GM21367 (cell line): Measurements from ENCODE around the gene IFT80.
A peak's percentile ranks its signal among the peaks of the same experiment; 100 is the strongest.
"Not testable (repeated sequence)": the region's sequence is repeated elsewhere in the genome, so short reads cannot be mapped to it uniquely, and the experiment has no call there.

Experiments
- ATAC-seq: cut with Tn5 transposase; IDR thresholded peaks from one replicate; pipeline ENCODE4 v1.9.1; 2021; ENCODE audit not compliant: unreplicated experiment

The IFT80 gene

DNA sequence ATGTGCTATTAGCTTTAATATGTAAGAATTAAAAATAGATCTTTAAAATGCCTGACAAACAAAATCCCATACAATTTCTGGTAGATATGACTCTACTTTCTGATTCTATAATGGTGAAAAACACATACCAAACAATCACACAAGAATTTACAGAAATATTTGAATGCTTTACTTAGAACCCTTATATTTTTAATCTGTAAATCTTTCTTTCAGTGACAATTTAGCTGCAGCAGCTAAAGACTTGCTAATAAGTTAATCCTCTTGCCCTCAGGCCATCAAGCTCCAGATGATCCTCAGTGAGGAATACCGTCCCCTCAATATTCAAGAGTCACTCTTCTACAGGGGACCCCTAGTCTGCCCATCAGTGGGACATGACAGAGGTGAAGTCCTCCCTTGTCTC is 118.2 kb downstream of the IFT80 start:
- ATAC-seq, result no peak

DNA sequence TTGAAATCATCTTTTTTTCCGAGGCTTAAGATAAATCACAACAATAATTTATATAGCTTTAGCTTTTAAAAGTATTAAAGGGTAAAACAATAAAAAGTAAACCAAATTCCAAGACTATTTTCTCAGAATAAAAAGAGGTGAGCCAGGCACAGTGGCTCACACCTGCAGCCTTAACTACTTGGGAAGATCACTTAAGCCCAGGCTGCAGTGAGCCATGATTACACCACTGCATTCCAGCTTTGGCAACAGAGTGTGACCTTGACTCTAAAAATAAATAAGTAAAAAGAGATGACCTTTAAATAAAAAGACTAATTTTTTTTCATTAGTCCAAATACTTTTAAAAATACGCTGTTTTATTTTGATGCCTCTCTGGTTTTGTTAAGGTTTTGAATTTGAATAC is 119.4 kb downstream of the IFT80 start:
- no peak for ATAC-seq

DNA sequence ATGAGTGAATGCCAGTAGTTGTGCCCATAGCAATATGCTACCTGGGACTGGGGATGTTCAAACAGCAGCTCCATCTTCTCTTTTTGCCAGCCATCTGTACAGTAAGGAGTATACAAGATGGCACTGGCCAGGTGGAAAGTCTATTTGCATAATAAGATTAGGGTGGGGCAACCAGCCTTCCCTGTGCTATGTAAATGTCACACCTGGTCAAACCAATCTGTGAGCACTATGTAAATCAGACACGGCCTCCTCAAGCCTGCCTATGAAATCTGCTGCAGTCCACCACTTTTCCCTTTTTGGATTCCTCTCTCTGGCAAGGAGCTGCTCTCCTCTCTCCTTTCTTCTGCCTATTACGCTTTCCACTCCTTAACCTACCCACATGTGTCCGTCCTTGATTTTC is 120.8 kb downstream of the IFT80 start:
- ATAC-seq, result no peak

DNA sequence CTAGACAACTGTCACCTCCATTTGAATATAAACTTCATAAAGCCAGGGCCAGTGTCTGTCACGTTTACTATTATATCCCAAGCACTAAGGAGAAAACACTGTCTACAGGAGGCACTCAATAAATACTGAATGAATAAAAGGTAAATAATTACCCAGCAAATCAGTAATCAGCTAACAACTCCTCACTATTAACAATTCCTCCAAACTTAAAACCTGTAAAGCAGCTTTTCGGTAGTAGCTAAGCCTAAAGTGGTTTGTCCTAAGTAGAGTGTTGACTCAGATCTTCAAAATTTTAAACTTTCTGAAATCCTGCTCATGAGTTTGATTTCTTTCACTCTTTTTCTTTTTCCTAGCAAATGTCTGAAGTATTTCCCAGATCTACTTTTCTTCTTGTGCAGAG is 133.9 kb downstream of the IFT80 start:
- ATAC-seq, result no peak

DNA sequence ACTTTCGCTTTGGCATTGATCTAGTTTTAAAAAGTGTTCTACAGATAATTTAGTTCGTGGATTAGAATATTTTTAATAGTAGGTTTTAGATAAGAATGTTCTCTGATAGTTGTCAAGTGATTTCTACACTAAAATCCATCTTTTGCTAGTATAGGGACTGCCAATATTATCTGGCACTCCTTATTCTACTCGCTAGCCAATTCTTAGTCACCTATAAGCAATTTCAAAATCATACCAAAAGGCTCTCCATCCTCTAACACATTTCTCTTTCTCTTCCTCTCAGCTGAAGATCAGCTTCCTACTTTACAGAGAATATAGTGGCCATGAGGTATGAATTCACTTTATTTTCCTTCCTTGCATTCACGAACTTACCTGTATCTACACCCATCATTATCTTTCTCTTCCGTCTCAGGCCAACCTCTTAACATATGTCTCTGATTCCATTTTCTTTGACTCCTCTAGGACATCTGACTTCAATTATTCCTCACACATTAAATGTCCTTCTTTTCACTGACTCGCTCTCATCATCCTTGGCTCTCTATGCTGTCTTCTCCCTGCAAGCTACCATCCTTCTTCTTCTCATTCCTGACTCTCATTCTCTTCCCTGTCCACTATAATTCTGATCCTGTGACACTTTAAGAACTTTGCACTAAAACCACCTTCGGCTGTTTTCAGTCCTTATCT is 138.3 kb downstream of the IFT80 start:
- no peak for ATAC-seq

DNA sequence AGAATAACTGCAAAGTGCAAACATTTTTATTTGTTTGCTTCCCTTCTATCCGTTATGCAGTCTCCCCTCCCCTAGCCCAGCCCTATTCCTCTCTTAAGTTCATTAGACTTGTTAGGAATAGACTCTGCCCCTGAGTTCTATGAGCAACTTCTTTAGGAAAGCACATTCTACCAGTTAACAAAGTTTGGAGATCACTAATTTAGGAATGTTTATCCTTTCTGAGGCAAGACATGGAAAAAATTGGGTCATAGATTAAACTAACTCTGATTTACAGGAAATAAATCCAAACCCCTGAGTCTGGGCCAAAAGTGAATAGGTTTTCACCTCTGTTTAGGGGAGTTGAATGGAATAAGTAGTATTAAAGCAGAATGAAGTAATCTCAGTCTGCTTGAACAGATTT is 139.4 kb downstream of the IFT80 start:
- no peak for ATAC-seq

DNA sequence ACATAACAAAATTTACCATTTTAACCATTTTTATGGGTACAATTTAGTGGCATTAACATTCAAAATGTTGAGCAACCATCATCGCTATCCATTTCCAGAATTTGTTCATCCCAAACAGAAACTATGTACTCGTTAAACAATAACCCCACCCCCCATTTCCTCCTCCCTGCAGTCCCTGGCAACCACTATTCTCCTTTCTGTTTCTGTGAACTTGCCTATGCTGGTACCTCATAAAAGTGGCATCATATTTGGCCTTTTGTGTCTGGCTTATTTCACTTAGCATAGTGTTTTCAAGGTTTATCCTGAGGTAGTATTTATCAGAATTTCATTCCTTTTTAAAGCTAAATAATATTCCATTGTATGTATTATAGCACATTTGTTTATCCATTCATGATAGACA is 141.4 kb downstream of the IFT80 start:
- no peak for ATAC-seq

DNA sequence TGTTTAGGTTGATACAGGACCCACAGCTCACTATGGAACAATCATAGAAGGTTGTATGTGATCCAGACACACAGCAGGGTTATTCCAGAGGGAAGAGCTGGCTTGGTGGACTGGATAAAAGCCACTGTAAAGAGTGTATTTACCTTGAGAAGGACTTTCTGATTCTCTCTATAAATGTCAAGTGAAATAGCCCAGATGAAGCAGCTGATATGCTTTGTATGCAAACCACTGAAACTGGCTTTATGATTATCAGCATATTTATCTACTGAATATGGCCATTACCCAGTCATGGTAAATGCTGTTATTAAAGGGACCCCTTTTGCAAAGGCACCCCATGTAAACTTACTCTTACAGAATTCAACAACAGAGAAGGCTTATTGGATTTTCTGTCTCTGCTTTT is 145.7 kb downstream of the IFT80 start:
- no peak for ATAC-seq

DNA sequence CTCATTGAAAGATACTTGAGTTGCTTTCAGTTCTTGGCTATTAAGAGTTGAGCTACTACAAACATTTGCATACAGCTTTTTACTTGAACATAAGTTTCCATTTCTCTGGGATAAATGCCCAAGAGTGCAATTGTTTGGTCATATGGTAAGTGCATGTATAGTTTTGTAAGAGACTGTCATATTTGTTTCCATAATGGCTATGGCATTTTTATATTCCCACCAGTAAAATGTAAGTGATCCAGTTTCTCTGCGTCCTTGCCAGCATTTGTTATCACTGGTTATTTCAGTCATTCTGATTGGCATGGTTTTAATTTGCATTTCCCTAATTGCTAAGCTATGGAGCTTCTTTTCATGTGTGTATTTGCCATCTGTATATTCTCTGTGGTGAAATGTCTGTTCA is 151.3 kb downstream of the IFT80 start:
- no peak for ATAC-seq

DNA sequence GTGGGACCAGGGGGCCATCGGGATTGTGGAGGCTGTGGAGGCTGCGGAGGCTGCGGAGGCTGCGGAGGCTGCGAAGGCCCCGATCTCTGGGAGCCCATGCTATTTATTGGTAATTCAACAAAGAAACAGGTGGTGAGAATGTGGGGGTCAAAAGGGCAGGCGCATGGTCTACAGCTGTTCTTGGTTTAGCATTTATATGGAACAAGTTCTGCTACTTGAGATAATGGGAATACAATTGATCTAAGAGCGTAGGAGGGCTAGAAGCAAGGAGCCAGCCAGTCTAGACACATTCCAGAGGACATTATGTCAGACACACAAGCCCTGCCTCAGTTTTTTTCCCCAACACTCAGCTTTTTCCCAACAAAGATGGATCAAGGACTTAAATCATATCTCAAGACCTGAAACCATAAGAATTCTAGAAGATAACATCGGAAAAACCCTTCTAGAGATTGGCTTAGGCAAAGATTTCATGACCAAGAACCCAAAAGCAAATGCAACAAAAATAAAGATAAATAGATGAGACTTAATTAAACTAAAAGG is 153.7 kb downstream of the IFT80 start:
- ATAC-seq, result no peak

DNA sequence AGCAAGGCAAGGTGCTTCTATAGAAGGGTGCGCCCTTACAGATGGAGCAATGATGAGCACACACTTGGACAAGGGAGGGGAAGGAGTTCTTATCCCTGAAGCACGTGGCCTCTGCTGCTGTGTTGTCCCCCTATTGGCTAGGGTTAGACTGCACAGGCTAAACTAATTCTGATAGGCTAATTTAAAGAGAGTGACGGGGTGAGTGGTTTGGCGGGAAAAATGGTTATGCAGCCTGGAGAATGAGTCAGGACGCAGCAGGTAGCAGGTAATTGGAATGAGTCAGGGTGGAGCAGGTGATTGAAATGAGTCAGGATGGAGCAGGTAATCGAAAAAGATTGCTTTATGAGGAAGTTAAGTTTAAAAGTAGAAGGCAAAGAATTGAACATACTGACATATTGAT is 158.3 kb downstream of the IFT80 start:
- not testable (repeated sequence) for ATAC-seq

DNA sequence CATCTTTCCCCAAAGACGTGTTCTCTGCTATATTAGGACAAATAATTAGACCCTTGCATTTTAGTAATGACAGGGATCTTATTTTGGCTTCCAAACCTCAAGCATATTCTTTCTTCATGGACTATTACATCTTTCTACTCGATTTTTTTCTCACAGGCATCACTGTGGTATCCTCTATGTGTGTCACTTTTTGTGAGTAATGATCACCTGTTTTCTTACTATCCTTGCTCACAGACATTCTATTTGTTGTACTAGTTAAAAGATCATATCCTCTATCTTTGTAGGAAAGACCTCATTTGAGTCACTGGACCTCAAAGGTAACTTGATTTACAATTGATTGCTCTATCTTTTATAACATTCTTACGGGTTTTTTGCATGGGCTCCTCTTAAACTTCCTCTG is 167.0 kb downstream of the IFT80 start:
- no peak for ATAC-seq

DNA sequence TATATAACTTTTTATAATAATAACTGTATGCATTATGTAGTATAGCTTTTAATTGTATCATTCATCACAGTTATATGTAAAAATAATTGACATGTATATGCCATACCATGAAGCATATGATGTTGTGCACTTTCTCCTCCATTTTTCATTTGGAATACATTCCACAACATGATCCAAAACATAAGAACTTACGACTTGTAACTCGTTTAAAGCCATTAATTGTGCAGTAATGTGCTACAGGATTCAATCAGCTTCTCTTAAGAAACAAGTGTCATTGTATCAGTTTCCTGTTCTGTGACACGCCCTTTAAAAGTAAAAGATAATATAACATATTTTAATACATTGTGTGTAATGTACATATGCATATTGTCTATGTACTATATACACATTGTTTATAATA is 171.6 kb downstream of the IFT80 start:
- no peak for ATAC-seq

DNA sequence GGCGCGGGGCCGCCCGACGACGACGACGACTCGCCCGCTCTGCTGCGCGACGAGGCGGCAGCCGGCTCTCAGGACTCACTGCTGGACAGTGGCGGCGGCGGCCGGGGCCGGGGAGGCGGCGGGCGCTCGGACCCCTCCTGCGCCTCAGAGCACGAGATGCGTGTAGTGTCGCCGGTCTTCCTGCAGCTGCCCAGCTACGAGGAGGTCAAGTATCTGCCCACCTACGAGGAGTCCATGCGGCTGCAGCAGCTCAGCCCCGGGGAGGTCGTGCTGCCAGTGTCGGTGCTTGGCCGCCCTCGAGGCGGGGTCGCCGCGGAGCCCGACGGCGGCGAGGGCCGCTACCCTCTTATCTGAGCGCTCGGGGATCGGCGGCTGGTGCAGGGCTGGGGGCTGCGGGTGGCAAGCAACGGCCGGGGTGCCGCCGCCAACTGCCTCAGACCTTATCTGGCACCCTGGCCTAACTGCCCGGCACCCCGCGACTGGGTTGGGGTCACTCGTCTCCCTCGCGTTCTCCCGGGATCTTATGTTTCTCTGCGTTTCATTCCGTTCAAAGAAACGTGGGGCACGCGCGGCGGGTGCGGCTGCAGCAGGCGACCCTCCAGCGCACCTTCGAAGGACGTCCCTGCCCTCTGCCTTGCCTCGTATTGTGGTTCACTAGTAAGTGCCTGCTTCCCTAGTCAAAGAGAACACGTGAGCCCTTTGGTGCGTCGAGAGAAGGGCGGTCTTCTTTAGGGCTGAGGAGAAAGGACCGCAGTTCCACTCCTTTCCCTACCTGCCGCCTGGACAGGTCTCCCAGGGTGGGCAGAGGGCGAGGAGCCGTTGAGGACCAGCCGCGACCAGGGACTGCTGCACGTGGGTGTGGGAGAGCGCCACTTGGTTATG is 172.8 kb downstream of the IFT80 start:
- ATAC-seq, result peak; percentile 8

DNA sequence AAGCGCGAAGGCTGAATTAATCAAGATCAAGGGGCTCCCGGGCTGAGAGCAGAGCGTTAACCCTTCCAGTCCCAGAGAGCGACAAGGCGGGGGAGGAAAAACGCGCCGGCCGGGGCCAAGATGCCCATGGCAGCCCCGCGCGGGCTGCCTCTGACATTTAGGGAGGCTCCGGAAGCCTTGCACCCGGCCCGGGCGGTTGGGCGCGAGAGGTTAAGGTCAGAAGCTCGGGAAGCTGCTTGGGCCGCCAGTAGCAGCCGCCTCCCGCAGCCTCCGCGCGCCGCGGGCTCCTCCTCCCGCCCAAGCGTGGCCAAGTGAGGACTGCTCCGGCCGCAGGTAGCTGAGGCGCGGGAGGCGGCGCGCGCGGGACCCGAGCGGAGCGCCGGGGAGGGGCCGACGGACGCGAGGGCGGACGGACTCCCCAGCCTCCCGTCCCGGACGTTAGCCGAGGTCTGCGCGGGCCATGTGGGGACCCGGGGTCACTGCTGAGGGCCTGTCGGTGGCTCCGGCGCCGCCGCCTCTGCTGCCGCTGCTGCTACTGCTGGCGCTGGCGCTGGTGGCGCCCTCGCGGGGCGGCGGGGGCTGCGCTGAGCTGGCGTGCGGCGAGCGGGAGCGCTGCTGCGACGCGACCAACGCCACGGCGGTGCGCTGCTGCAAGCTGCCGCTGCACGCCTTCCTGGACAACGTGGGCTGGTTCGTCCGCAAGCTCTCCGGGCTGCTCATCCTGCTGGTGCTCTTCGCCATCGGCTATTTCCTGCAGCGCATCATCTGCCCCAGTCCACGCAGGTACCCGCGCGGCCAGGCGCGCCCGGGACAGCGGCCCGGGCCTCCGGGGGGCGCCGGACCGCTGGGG is 173.6 kb downstream of the IFT80 start, which contains the start of gene C3orf80:
Gene C3orf80 (plus strand): TSS at position 247 of the 850 bp plus-strand sequence. CDS start 214 bp downstream, at position 461.
- peak; percentile 83 for ATAC-seq

DNA sequence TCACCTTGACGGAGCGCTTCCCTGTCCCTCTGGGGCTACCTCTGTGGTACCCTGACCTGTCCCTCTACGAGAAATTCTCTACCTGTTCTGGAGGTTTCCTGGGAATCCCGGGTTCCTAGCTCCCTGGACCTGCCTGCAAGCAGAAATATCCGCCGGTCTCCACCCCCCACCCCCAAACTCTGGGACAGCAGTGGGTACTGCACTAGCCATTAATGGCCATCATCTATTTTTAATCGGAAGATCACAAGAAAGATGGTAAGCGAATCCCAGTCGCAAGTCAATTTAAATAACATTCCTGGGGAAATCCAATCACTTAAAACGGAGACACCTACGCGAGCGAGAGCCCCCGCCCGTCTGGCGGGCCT is 174.2 kb downstream of the IFT80 start:
- ATAC-seq, result no peak

DNA sequence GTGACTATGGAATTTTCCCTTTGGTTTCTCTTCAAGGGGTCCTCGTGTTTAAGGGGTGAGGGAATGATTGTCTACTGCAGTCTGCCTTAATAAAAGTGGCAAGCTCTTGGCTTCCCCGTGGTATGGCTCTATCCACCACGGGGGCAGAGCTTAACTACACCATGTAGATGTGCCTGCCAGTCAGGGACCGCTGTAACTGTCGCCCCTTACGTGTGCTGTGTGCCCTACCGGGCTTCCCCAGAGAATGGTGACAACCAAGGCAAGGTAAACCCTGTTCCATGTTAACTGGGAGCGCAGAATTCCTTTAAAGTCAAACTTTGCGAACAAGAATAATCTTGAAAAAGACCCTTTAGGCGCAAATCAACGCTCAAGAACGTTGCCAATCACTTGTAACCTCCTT is 174.8 kb downstream of the IFT80 start:
- no peak for ATAC-seq

DNA sequence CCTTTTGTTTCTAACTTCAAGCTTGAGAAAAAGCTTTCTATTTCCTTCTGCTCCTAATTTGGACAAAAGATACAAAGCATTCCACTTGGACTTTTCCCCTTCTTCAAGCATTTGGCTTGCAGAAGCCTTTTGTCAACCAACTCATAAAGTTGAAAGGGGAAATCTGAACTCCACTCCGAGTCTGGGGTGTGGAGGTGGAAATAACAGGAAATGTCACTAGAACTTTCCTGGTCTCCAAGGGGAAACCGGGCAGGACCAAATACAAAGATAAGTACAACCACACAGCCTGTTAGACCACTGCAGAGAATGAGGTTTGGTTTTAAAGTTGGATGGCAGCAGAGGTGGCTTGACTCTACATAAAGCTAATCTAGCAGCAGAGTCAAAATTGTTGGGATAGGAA is 178.0 kb downstream of the IFT80 start:
- ATAC-seq, result no peak

DNA sequence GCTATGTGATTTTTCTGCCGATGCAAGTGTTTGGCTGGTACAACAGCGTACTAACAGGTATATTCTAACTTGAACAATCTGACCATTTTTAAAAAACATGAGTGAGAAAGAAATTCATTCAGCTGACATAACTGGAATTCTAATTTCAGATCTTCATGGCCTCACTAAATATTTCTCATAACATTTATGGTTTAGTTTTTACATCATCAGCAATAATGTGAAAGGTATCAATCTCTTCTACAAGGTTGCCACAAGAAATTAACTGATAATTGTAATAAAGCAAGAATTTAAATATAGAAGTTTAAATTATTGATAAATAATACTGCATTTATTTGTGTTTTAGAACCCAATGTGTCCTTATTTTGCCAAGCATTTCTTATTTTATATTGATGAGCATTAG is 179.0 kb downstream of the IFT80 start:
- ATAC-seq, result no peak

DNA sequence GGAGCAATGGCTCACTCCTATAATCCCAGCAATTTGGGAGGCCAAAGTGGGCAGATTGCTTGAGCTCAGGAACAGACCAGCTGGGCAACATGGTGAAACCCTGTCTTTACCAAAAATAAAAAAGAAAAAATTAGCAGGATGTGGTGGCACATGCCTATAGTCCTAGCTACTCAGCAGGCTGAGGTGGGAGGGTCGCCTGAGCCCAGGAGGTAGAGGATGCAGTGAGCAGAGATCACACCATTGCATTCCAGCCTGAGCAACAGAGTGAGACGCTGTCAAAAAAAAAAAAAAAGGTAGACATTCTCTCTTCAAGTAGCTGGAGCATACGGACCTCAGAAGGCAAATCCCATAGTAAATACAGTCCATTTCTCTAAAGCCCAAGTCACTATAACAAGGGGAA is 180.9 kb downstream of the IFT80 start:
- ATAC-seq, result no peak

DNA sequence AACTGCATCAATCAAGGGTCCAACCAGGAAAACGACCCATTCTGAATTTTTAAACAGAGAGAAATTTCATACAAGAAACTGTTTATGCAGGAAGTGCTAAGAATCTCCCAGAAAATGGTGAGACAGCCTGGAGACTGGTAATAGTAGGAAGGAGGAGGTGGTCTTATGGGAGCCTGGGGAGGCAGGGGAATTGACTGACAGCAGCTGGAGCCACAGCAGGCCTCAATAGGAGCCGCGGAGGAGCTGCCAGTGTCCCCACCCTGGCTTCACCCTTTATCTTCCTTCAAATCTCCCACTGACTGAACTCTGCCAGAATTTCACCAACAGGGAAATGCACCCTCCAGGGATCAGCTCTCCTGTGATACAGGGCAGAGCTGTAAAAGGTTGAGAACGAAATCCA is 181.3 kb downstream of the IFT80 start:
- ATAC-seq, result no peak
